Right renal pelvis (tissue), 4 donors: ENCODE measurements around the gene KLK14. TPM values are rescaled to one million over a fixed set of nuclear protein-coding genes. Genes with fewer than 3 reads are reported as not detected.

Source experiments
- DNase-seq, 4 donors: peaks; one replicate each; pipeline ENCODE4 v3.0.0-alpha.2; 2013; ENCODE audit warnings: low read depth in 4 of 4, low spot score in 3 of 4, missing footprints in 1 of 4
- polyA plus RNA-seq, 4 donors: library from polyadenylated mRNA; unstranded; fragments of 120-200 nt; gene quantifications; one replicate each; pipeline ENCODE4 v1.2.1, GENCODE V29; 2013; ENCODE audit not compliant: insufficient read length in 4 of 4

Gene KLK14
- polyA plus RNA-seq, 4 donors: 0.15 to 0.53 (median 0.28) TPM

GRCh38 chr19:51059715-51060114 is 23.0 kb downstream of the KLK14 start:
- DNase-seq: no peak

GRCh38 chr19:51055866-51056265 is 26.8 kb downstream of the KLK14 start:
- DNase-seq: no peak

- DNase-seq: no peak
These were observed 35.7 kb downstream of the KLK14 start for GRCh38 chr19:51047031-51047335.

- no peak for DNase-seq
These were observed 38.4 kb downstream of the KLK14 start for GRCh38 chr19:51044327-51044726.

- DNase-seq: no peak
These were observed 39.2 kb downstream of the KLK14 start for GRCh38 chr19:51043497-51043896.

- no peak for DNase-seq
These were observed 42.5 kb downstream of the KLK14 start for GRCh38 chr19:51040151-51040550.

- DNase-seq: no peak
These were observed 46.2 kb downstream of the KLK14 start for GRCh38 chr19:51036519-51036918.

GRCh38 chr19:51034704-51035103 is 48.0 kb downstream of the KLK14 start, which contains the start of gene KLK12:
TSS of gene KLK12 (minus strand) at chr19:51035002. CDS start at chr19:51034621, 381 bp downstream.
- no peak for DNase-seq

GRCh38 chr19:51031880-51032225 is 50.8 kb downstream of the KLK14 start:
- DNase-seq: no peak

GRCh38 chr19:51031220-51031879 is 51.3 kb downstream of the KLK14 start:
- DNase-seq: no peak

GRCh38 chr19:51030631-51031030 is 52.1 kb downstream of the KLK14 start:
- no peak for DNase-seq

GRCh38 chr19:51029718-51030117 is 53.0 kb downstream of the KLK14 start:
- no peak for DNase-seq

Other genes with a start within 250 kb of the KLK14 start
- under 1 TPM in 1 of 4 donors, not detected in 3; 0.11 TPM for gene KLK15, start 249.3 kb downstream of the KLK14 start, polyA plus RNA-seq
- gene KLK3, start 228.0 kb downstream of the KLK14 start, polyA plus RNA-seq: under 1 TPM; 0.28 to 0.55 (median 0.38) TPM
- gene KLK2, start 209.4 kb downstream of the KLK14 start, polyA plus RNA-seq: under 1 TPM in 2 of 4 donors, not detected in 2; 0.03 to 0.24 TPM
- under 1 TPM in 2 of 4 donors, not detected in 2; 0.05 to 0.22 TPM for gene KLK4, start 171.5 kb downstream of the KLK14 start, polyA plus RNA-seq
- 1 to 10 TPM; 1.3 to 2.6 (median 2.1) TPM for gene KLK5, start 129.8 kb downstream of the KLK14 start, polyA plus RNA-seq
- 10 to 100 TPM; 36.8 to 53.2 (median 42.2) TPM for gene KLK6, start 113.3 kb downstream of the KLK14 start, polyA plus RNA-seq
- gene KLK7, start 99.0 kb downstream of the KLK14 start, polyA plus RNA-seq: 1 to 10 TPM; 5.1 to 9.7 (median 5.6) TPM
- gene KLK8, start 81.3 kb downstream of the KLK14 start, polyA plus RNA-seq: 1 to 10 TPM; 2.3 to 3.4 (median 2.6) TPM
- gene KLK10, start 63.2 kb downstream of the KLK14 start, polyA plus RNA-seq: under 1 TPM in 3 of 4 donors, not detected in 1; 0.29 to 0.32 (median 0.31) TPM
- under 1 TPM in 3 of 4 donors, not detected in 1; 0.21 to 0.28 (median 0.27) TPM for gene KLK11, start 56.3 kb downstream of the KLK14 start, polyA plus RNA-seq
- gene KLK12, start 47.9 kb downstream of the KLK14 start, polyA plus RNA-seq: under 1 TPM in 1 of 4 donors, not detected in 3; 0.06 TPM
- gene KLK13, start 17.8 kb downstream of the KLK14 start, polyA plus RNA-seq: under 1 TPM; 0.20 to 0.55 (median 0.52) TPM
- 1 to 10 TPM; 2.6 to 4.6 (median 3.0) TPM for gene CTU1, start 25.5 kb upstream of the KLK14 start, polyA plus RNA-seq
- 1 to 10 TPM in 3 of 4 donors, under 1 TPM in 1; 0.97 to 2.3 (median 1.3) TPM for gene SIGLEC9, start 42.0 kb upstream of the KLK14 start, polyA plus RNA-seq
- gene SIGLEC7, start 59.4 kb upstream of the KLK14 start, polyA plus RNA-seq: under 1 TPM; 0.32 to 0.62 (median 0.43) TPM
- 1 to 10 TPM; 1.5 to 2.6 (median 1.5) TPM for gene CD33, start 142.2 kb upstream of the KLK14 start, polyA plus RNA-seq
- not detected for gene SIGLECL1, start 168.2 kb upstream of the KLK14 start, polyA plus RNA-seq
- gene IGLON5, start 228.8 kb upstream of the KLK14 start, polyA plus RNA-seq: 1 to 10 TPM; 2.8 to 4.3 (median 4.0) TPM